Lung (tissue), 12 donors: Measurements from ENCODE around the gene MROH9. TPM values are rescaled to one million over a fixed set of nuclear protein-coding genes. Genes with fewer than 3 reads are reported as not detected.

Experiments
- ATAC-seq: fragments of 200-7000 bp; cut with Tn5 transposase; one replicate; pipeline ENCODE4 v1.9.1; 2020; ENCODE audit warnings: moderate number of reproducible peaks; ENCODE audit not compliant: insufficient read depth, low FRiP score
- DNase-seq, 3 donors: peaks; one replicate each; pipeline ENCODE4 v3.0.0-alpha.2; 2013 to 2017
- H3K27ac ChIP-seq, 2 donors: one replicate each; pipeline ENCODE4 v1.5.1; 2013; ENCODE audit warnings: mild to moderate bottlenecking in 2 of 2, moderate library complexity in 2 of 2, control low read depth in 1 of 2, inconsistent platforms in 1 of 2, low read depth in 1 of 2, low read length in 1 of 2
- H3K27me3 ChIP-seq, 3 donors: one replicate each; pipeline ENCODE4 v1.5.1; 2013; ENCODE audit warnings: low read length in 2 of 3; ENCODE audit not compliant: control insufficient read depth in 3 of 3, insufficient read depth in 3 of 3
- H3K36me3 ChIP-seq, 4 donors: one replicate each; pipeline ENCODE4 v1.5.1; 2013; ENCODE audit warnings: low read length in 4 of 4, mild to moderate bottlenecking in 1 of 4, moderate library complexity in 1 of 4; ENCODE audit not compliant: control insufficient read depth in 4 of 4, insufficient read depth in 4 of 4
- H3K4me1 ChIP-seq, 5 donors: one replicate each; pipeline ENCODE4 v1.5.1; 2013; ENCODE audit warnings: low read length in 5 of 5, mild to moderate bottlenecking in 2 of 5, moderate library complexity in 1 of 5; ENCODE audit not compliant: control insufficient read depth in 5 of 5, insufficient read depth in 5 of 5
- H3K4me3 ChIP-seq: one replicate; pipeline ENCODE4 v1.5.1; 2013; ENCODE audit warnings: mild to moderate bottlenecking, control low read depth, moderate library complexity
- H3K9ac ChIP-seq, 2 donors: one replicate each; pipeline ENCODE4 v1.5.1; 2013; ENCODE audit warnings: low read length in 2 of 2, control low read depth in 1 of 2; ENCODE audit not compliant: insufficient read depth in 1 of 2
- H3K9me3 ChIP-seq, 4 donors: one replicate each; pipeline ENCODE4 v1.5.1; 2013; ENCODE audit warnings: low read length in 3 of 4, mild to moderate bottlenecking in 1 of 4, moderate library complexity in 1 of 4; ENCODE audit not compliant: control insufficient read depth in 4 of 4, insufficient read depth in 3 of 4
- CTCF ChIP-seq: IDR thresholded peaks from 2 replicates; pipeline ENCODE4 v1.5.1; 2012; ENCODE audit warnings: mild to moderate bottlenecking; ENCODE audit errors: control extremely low read depth, extremely low read depth
- WGBS, 2 donors: extraction: QIAGEN DNeasy Blood & Tissue Kit; methylation state at CpG; one replicate each; pipeline ENCODE4 v1.1.7; 2013; 5-methylcytosine and 5-hydroxymethylcytosine counted together
- polyA plus RNA-seq, 2 donors: library from polyadenylated mRNA; stranded (reverse); fragments of 200-250 nt; gene quantifications; one replicate each; pipeline ENCODE4 v1.2.1, GENCODE V29; 2013
- total RNA-seq, 2 donors: library from RNA; depleted of rRNA in 1 of 2; stranded (reverse); fragments of >200 nt in 1 of 2; gene quantifications; one replicate each; pipeline ENCODE4 v1.2.1, GENCODE V29; 2014 to 2021
- donor health status: control.
- donor health status: control.
- donor health status: Bipolar disorder and iron deficiency.
- donor health status: healthy.
- donor health status: DM: yes; HTN: yes; CAD: no.

The MROH9 gene
- total and polyA plus RNA-seq, 4 donors: 0.49 to 11.6 (median 2.1) TPM

DNA sequence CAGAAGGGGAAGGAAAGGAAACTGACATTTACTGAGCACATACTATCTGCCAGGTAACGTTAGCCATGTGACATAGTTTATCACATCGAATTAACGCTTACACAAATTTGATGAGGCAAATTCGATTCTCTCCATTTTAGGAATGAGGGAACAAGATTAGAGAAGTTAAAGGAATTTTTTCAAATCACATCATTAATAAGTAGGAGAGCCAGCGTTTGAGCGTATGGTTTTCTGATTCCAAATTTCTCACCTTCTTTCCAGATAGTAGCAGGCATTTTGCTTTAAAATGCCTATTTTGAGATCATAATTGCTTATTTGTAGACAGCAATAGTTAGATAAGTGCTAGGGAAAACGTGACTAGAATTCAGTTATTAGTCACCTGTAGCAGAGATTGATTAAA lies 174.6 kb downstream of the MROH9 start:
- H3K9ac ChIP-seq: no peak overlapping the region
- no peak for TF ChIP-seq CTCF
- ATAC-seq (no peak), DNase-seq (peak in 2 of 3 donors; percentile 54 to 60)
- peaks cover 0 to 42% (median 7%) of the 10 kb centered on the region in 5 donors for H3K4me1 ChIP-seq
- 72 to 75% methylated on average over 7 of the region's 7 CpGs for WGBS, 2 donors
- H3K4me3 ChIP-seq: no peak overlapping the region
- H3K27ac ChIP-seq: no peak overlapping the region
- H3K36me3 ChIP-seq: no peaks in the 10 kb centered on the region
- no peaks in the 10 kb centered on the region for H3K9me3 ChIP-seq
- H3K27me3 ChIP-seq: no peaks in the 10 kb centered on the region

DNA sequence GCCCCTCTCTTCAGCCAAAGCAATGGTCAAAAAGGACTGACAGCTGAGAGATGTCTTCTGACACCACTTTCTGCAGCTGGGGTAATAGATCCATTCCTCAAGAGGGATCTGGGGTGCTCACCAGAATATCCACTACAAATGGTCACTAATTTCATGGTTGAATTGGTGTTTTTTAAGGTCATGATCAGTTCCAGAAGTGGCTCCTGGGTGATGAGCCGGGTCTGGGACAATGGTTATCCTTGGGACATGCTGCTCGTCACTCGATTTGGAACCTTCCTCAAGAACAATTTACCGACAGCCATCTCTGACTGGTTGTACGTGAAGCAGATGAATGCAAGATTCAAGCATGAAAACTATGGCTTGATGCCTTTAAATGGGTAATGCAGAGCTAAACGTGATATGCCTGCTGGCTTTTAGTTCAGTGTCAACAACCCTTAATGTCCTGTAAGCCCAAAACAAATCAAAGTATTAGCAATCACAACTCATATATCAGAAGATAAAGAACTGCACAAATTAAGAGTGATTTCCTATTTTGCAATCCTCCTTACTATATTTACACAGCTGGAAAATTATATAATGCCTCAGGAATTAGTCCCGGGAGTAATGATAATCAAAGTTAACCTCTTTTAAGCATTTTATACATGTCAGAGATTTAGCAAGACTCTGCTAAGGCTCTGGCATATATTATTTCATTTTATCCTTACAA lies 175.4 kb downstream of the MROH9 start:
- no peaks in the 10 kb centered on the region for H3K27me3 ChIP-seq
- H3K4me1 ChIP-seq: peaks cover 0 to 42% (median 7%) of the 10 kb centered on the region in 5 donors
- no peak overlapping the region for H3K4me3 ChIP-seq
- ATAC-seq (peak; percentile 11), DNase-seq (peak; percentile 71 to 97 (median 95))
- H3K27ac ChIP-seq: peak overlapping the region; percentile 14 to 60
- WGBS, 2 donors: 63 to 65% methylated on average over 7 of the region's 7 CpGs
- H3K9me3 ChIP-seq: no peaks in the 10 kb centered on the region
- no peak overlapping the region for H3K9ac ChIP-seq
- no peaks in the 10 kb centered on the region for H3K36me3 ChIP-seq
- TF ChIP-seq CTCF: no peak

DNA sequence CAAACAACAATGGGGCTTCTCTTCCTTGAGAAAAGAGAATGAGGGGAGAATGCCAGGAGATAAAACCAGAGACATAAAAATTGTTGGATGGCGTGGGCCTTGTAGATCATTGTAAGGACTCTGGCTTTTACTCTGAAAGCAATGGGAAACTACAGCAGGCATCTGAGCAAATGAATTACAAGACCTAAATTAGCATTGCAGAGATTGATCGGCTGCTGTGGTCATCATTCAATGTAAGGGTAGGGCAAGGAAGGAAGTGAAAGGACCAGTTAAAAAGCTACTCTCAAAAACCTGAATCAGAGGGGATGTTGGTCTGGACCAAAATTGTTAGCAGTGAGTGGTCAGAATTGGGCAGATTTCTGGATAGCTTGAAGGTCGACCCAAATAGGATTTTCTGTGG lies 176.8 kb downstream of the MROH9 start:
- no peak for DNase-seq
- Histone ChIP-seq H3K9me3 (no peaks in the 10 kb centered on the region), H3K36me3 (no peaks in the 10 kb centered on the region), H3K27me3 (no peaks in the 10 kb centered on the region), H3K27ac (no peak overlapping the region), H3K9ac (no peak overlapping the region), H3K4me1 (peaks cover 0 to 50% (median 7%) of the 10 kb centered on the region in 5 donors), H3K4me3 (no peak overlapping the region)
- ATAC-seq: no peak
- TF ChIP-seq CTCF: no peak
- WGBS, 2 donors: 81 to 88% methylated on average over 3 of the region's 3 CpGs
